ENCODE measurements around the gene CLEC11A.

GRCh38 chr19:50710612-50711011 lies 12.6 kb upstream of the CLEC11A start:
- TF ChIP-seq CTCF (IDR thresholded peaks at IDR 0.05), result no peak
- TF ChIP-seq POLR2AphosphoS5 (IDR thresholded peaks at IDR 0.05; ENCODE audit: insufficient read depth in 1 of 2, low read depth in 1 of 2), result no peak
- no peak for TF ChIP-seq POLR2A (IDR thresholded peaks at IDR 0.05)
